Activated naive CD4-positive, alpha-beta T cell treated with Interleukin-2 at 50 U/mL for 16 hours (primary cell): ENCODE results near the gene BCAS1.
A peak's percentile ranks its signal among the peaks of the same experiment; 100 is the strongest.

ENCODE experiments used
- DNase-seq: peaks from one replicate; pipeline ENCODE4 v3.0.0-alpha.2; 2020

Gene BCAS1

DNA sequence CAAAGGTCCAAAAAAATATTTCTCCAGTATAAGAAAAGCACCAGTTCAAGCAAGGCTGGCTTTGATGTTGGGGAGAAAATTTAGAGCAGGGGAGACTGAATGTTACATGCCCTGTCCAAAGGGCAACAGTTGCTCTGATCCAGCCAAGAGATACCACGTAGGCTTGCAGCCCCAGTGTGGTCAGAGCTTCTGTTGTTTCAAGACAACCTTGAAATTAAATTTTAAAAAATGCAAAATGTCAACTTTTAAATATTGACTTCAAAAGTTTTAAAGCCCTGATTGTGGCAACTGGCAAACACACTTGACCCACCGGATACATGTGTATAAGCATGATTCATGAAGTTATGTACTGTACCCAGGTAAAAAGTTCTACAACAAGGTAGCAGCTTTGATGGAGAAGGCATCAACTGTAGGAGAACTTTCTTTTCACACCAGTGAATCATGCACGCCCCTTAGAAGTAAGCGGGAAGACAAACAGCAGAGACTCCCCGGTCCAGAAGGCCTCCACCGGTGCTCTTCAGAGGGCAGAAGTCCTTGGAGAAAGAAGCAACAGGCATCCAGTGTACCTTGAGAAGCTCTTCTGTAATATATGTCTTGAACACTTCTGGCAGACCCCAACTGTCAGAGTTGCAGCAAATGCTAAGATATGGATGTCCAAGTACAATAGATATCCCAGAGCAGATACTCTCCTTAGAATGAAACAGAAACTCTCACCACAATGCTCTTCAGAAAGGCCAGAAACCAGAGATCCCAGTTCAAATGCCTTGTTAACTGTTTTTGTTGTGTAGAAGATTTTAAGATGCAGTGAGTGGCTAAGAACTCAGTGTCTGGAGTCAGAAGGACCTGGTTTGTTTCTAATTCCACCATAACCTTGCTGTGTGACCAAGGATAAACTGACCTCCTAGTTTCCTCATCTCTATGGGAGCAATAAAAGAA is 115.4 kb downstream of the BCAS1 start:
- no peak for DNase-seq

- DNase-seq: no peak
Observed at GRCh38 chr20:53952528-53953096, 117.8 kb downstream of the BCAS1 start.

DNA sequence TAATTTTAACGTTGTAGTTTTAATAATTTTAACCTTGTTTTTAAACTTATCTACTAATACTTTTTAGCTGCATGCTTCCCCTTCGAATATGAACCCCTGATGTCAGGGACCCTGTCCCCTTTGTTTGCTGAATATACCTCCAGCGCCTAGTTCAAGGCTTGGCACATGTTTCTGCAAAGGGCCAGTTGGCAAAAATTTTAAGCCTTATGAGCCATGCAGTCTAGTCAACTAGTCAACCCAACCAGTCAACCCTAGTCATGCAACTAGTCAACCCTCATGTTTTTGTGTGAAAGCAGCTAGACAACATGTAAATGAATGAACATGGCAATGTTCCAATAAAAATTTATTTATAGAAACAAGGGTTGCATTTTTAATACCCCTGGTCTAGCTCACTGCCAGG is 119.8 kb downstream of the BCAS1 start:
- DNase-seq: no peak

DNA sequence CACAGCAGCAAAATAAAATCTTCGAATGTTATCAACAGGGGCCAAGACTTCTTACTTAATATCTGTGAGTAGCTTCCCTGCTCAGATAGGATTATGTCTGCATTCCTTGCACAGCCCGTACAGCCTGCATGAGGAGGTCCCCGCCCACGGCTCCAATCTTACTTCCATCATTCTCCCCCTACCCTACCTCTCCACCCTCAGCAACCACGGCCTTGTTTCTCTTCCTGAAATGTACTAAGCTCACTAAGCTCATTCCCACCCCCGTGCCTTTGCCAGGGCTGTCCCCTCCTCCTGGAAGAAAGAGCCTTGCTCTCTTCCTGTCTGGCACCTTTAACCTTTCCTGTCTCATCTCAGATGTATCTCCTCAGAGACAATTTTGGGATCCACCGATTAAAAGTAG is 120.4 kb downstream of the BCAS1 start:
- no peak for DNase-seq

GRCh38 chr20:53949319-53949839 is 121.0 kb downstream of the BCAS1 start:
- peak; percentile 74 for DNase-seq

- no peak for DNase-seq
Observed at GRCh38 chr20:53948383-53949318, 121.7 kb downstream of the BCAS1 start.

DNA sequence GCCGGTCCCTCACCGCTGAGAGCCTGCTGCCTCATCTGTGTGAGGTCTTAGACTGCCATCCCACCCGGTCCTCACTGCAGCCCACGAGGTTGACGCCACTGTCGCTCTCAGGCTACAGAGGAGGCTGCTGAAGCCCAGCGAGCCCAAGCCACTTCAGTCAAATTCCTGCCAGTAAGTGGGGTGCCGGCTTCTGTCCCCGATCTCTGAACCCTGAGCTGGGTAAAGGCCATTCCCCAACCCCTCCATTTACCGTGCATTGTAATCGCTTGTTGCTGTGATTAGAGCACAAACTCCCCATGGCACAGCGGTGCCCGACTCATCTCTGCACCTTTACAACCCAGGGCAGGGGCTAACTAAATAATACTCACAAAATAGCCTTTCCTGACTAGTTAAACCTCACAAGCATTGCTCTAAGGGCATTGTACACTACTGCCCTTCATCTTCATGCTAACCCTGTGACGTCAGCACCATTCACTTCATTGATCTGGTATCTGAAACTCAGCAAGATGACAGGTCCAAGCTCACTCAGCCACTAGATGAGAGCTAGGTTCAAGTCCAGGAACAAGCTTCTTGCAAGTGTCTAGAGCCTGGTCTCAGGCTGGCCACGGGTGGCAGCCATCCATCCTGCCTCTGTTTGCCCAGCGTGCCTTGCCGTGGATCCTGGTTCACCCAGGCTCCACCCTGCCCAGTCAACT is 122.7 kb downstream of the BCAS1 start:
- no peak for DNase-seq

DNA sequence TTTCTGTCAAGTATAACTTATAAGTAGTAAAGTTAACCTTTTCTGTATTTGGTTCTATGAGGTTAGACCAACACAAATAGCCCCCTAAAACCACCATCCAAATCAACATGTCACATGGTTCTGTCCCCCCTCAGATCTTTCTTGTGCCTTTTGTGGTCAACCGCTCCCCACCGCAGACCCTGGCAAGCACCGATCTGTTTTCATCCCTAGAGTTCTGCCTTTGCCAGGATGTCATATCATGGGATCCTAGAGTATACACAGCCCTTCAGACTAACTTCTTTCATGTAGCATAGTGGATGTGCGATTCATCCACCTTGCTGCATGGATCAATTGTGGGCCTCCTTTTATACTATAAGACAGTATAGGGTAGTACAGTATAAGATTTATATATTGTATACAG is 124.3 kb downstream of the BCAS1 start:
- DNase-seq: no peak

DNA sequence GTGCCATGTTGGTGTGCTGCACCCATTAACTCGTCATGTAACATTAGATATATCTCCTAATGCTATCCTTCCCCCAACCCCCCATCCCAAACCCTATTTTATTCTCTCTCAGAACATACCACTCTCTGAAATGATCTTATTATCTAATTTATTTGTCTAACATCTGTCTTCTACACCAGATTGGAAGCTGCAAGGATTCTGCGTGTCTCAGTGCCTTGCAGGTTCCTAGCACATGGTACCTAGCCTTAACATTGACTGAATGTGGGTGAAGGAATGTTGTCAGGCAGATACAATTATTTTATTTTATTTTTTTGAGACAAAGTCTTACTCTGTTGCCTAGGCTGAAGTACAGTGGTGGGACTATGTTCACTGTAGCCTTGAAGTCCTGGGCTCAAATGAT is 124.9 kb downstream of the BCAS1 start:
- no peak for DNase-seq

GRCh38 chr20:53944796-53945195 is 125.6 kb downstream of the BCAS1 start:
- no peak for DNase-seq

GRCh38 chr20:53943522-53944291 is 126.7 kb downstream of the BCAS1 start:
- peak; percentile 20 for DNase-seq

DNA sequence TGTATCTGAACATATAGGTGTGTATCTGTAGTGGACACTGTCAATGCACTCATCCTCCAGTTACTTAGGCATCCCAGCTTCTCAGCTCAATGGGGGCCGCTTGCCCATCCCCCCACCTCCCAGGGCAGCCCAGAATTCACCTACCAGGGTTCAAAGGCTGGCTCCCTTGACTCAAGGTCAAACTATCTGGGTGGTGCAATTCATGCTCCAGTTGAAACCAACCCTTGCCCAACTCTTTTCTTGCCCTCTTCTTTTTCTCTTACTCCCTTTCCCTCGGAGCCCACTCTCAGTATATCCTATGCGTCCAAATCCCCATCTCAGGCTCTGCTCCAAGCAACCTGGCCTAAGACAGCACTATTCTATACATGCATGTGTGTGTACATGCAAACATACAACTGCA is 127.4 kb downstream of the BCAS1 start:
- DNase-seq: no peak

GRCh38 chr20:53942472-53942816 is 128.0 kb downstream of the BCAS1 start:
- no peak for DNase-seq

GRCh38 chr20:53941680-53942471 is 128.5 kb downstream of the BCAS1 start:
- DNase-seq: no peak

DNA sequence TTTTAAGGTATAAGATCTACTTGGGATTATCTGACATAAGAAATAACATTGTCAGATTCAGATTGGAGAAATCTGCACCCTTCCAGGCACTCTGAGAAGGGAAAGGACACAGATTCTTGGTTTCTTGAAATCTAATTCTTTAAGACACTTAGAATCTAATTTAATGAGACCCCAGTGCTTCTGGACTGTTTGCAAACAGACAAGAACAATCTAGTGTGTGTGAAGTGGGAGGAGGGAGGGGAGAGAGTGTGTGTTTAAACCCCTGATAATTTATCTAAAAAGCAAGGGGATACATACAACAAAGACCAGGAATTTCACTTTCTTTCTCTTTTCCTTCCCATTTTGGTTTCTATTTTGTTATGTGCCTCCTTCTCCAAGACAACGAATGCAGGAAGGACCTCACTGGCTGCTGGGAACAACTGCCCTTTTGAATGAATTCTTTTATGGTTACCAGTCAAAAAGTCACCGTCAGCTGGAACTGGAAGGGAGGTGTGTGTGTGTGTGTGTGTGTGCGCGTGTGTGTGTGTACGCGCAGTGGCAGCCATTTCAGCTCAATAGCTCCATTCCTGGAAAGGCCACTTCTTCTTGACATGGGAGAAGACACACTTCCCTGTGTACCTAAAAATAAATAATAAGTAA is 129.4 kb downstream of the BCAS1 start:
- DNase-seq: no peak

DNA sequence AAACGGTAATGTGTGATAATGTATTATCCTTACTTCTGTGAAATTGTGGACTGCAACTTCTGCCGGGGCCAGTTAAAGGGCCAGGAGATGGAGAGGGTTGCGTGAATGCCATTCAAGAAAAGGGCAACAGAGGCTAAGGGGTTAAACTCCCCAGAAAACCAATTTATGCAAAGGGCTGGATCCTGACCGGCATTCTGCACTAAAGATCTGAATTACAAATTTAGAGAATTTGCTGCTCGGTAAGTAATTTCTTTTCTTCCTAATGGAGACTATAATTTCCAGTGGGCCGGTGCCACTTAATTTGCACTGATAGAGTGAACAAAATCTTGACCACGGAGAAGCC is 130.1 kb downstream of the BCAS1 start:
- DNase-seq: no peak

- peak; percentile 68 for DNase-seq
Observed at GRCh38 chr20:53939572-53940359, 130.6 kb downstream of the BCAS1 start.

DNA sequence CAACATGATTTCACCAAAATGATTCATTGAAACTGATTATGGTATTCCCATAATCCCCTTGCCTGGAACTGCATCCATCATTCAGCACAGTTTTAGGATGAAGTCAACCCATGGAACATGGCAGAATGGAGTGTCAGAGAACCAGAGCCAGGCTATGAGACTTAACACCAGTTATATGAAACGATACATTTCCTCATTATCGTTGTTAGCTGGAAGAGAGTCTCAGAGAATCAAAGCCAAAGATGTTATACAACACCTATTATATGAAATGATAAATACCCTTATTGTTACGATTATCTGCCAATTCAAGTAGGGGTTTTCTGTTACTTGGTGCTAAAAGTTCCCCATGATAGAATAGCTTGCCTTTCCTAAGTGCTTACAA is 131.2 kb downstream of the BCAS1 start:
- DNase-seq: no peak

GRCh38 chr20:53938739-53939138 is 131.7 kb downstream of the BCAS1 start:
- DNase-seq: no peak

GRCh38 chr20:53937929-53938367 is 132.4 kb downstream of the BCAS1 start:
- no peak for DNase-seq
